ENCODE data around the gene EGFLAM. TPM values are rescaled to one million over a fixed set of nuclear protein-coding genes. Genes with fewer than 3 reads are reported as not detected.

Gene EGFLAM
- total and polyA plus RNA-seq, 3 donors from 2014 or later: 12.0 to 38.8 (median 15.2) TPM

- no peaks in the 10 kb centered on the region for H3K9me3 ChIP-seq
- TF ChIP-seq POLR2A (IDR thresholded peaks at IDR 0.05): no peak
- no peak for TF ChIP-seq CTCF (IDR thresholded peaks at IDR 0.05)
Measured at GRCh38 chr5:38212307-38212706, 46.1 kb upstream of the EGFLAM start.

DNA sequence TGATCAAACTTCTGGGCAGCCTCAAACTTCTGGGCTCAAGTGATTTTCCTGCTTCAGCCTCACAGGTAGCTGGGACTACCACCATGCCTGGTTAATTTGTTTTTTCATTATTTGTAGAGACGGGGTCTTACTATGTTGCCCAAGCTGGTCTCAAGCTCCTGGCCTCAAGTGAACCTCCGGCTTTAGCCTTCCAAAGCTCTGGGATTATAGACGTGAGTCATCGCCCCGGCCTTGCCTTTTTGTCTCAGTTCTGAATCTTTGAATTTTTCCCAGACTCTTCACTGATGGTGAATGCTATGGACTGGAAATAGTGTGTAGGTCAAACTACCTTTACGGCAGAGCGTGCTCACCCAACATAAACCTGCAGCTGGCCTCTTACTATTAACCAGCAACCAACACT, 32.3 kb upstream of the EGFLAM start:
- Histone ChIP-seq H3K36me3 (ENCODE audit: low read depth, missing control alignments) (no peaks in the 10 kb centered on the region), H3K4me3 (no peak overlapping the region), H3K27ac (no peak overlapping the region), H3K4me1 (no peaks in the 10 kb centered on the region), H3K27me3 (no peaks in the 10 kb centered on the region), H3K9me3 (no peaks in the 10 kb centered on the region)
- 86 to 95% methylated on average over 7 of the region's 7 CpGs for WGBS, 2 donors
- DNase-seq: no peak
- intact Hi-C loops (cut with DNase I; ENCODE audit: low total_unique reads): no loop called here
- TF ChIP-seq POLR2A (IDR thresholded peaks at IDR 0.05) (no peak), CTCF (IDR thresholded peaks at IDR 0.05) (no peak)

More at GRCh38 chr5:38212307-38212706, 46.1 kb upstream of the EGFLAM start:
- H3K4me1 ChIP-seq: no peaks in the 10 kb centered on the region
- no peaks in the 10 kb centered on the region for H3K36me3 ChIP-seq (ENCODE audit: low read depth, missing control alignments)
- no peak for DNase-seq
- no peak overlapping the region for H3K4me3 ChIP-seq
- intact Hi-C loops (cut with DNase I; ENCODE audit: low total_unique reads): no loop called here
- H3K27ac ChIP-seq: no peak overlapping the region
- H3K27me3 ChIP-seq: no peaks in the 10 kb centered on the region

DNA sequence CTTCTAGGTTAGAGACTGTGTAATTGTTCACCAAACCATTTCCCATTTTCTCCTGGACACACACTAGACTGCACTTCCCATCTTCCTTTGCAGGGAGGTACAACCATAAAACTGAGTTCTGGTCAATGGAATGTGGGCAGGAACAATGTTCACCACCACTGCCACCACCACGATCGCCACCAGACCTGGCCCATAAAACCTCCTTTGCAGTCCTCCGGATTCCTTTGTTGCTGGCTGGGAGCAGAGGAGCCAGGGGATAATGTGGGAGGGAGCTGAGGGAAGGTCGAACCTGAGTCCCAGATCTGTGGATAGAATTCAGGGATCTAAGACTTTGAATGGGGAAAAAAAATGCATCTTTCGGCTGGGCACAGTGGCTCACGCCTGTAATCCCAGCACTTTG, 29.4 kb upstream of the EGFLAM start:
- H3K27ac ChIP-seq: no peak overlapping the region
- no peak overlapping the region for H3K4me3 ChIP-seq
- TF ChIP-seq CTCF (IDR thresholded peaks at IDR 0.05): no peak
- TF ChIP-seq POLR2A (IDR thresholded peaks at IDR 0.05): no peak
- no peaks in the 10 kb centered on the region for H3K4me1 ChIP-seq
- 71 to 79% methylated on average over 6 of the region's 6 CpGs for WGBS, 2 donors
- intact Hi-C loops (cut with DNase I; ENCODE audit: low total_unique reads): no loop called here
- H3K27me3 ChIP-seq: no peaks in the 10 kb centered on the region
- no peak for DNase-seq
- H3K9me3 ChIP-seq: no peaks in the 10 kb centered on the region
- no peaks in the 10 kb centered on the region for H3K36me3 ChIP-seq (ENCODE audit: low read depth, missing control alignments)

DNA sequence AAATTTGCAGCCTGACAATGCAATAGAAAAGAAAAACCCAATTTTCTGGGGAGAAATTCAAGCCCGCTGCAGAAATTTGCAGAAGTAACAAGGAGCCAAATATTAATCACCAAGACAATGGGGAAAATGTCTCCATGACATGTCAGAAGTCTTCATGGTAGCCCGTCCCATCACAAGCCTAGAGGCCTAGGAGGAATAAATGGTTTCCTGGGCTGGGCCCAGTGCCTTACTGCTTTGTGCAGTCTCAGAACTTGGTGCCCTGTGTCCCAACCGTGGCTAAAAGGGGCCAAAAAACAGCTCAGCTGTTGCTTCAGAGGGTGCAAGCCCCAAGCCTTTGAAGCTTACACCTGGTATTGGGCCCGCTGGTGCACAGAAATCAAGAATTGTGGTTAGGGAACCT, 23.6 kb upstream of the EGFLAM start:
- Histone ChIP-seq H3K4me3 (no peak overlapping the region), H3K9me3 (no peaks in the 10 kb centered on the region), H3K27ac (no peak overlapping the region), H3K4me1 (no peaks in the 10 kb centered on the region), H3K27me3 (no peaks in the 10 kb centered on the region), H3K36me3 (ENCODE audit: low read depth, missing control alignments) (no peaks in the 10 kb centered on the region)
- 84 to 87% methylated on average over 4 of the region's 4 CpGs for WGBS, 2 donors
- DNase-seq: no peak
- TF ChIP-seq CTCF (IDR thresholded peaks at IDR 0.05) (no peak), POLR2A (IDR thresholded peaks at IDR 0.05) (no peak)
- intact Hi-C loops (cut with DNase I; ENCODE audit: low total_unique reads): no loop called here

- no peak overlapping the region for H3K27ac ChIP-seq
- no peaks in the 10 kb centered on the region for H3K27me3 ChIP-seq
- H3K9me3 ChIP-seq: no peaks in the 10 kb centered on the region
- H3K4me3 ChIP-seq: no peak overlapping the region
- intact Hi-C loops (cut with DNase I; ENCODE audit: low total_unique reads): no loop called here
- DNase-seq: no peak
- no peaks in the 10 kb centered on the region for H3K4me1 ChIP-seq
- TF ChIP-seq CTCF (IDR thresholded peaks at IDR 0.05): no peak
- no peak for TF ChIP-seq POLR2A (IDR thresholded peaks at IDR 0.05)
- 44 to 48% methylated on average over 2 of the region's 2 CpGs for WGBS, 2 donors
- no peaks in the 10 kb centered on the region for H3K36me3 ChIP-seq (ENCODE audit: low read depth, missing control alignments)
Measured at GRCh38 chr5:38237681-38238080, 20.7 kb upstream of the EGFLAM start.

All from testis (tissue), 3 donors.